DOHH2 (cell line): Measurements from ENCODE around the gene MAFG.

Experiments used
- EZH2phosphoT487 ChIP-seq: fragments of 200-600 bp; sonication (generic); IDR thresholded peaks from 2 replicates; pipeline ENCODE4 v1.6.1; 2017; ENCODE audit warnings: borderline replicate concordance, mild to moderate bottlenecking, antibody characterized with exemption, low read length, moderate library complexity, mixed read lengths
- TF ChIP-seq, protein P1 (sequence below): fragments of 200-600 bp; sonication (generic); IDR thresholded peaks from one replicate; pipeline ENCODE4 v1.5.1; 2014; ENCODE audit warnings: antibody characterized with exemption, mild to moderate bottlenecking, low read depth, low read length; ENCODE audit not compliant: poor library complexity, severe bottlenecking

DNA sequence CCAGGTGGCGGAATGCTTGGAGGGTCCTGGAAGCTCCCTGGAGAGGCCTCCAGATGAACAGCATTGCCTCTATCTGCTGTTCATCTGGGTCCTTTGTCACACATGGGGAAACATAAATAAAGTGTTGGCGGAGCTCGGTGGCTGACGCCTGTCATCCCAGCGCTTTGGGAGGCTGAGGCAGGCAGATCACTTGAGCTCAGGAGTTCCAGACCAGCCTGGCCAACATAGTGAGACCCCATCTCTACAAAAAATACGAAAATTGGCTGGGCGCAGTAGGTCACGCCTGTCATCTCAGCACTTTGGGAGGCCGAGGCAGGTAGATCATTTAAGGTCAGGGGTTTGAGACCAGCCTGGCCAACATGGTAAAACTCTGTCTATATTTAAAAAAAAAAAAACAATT, 17.3 kb upstream of the MAFG start:
- TF ChIP-seq, protein P1, sequence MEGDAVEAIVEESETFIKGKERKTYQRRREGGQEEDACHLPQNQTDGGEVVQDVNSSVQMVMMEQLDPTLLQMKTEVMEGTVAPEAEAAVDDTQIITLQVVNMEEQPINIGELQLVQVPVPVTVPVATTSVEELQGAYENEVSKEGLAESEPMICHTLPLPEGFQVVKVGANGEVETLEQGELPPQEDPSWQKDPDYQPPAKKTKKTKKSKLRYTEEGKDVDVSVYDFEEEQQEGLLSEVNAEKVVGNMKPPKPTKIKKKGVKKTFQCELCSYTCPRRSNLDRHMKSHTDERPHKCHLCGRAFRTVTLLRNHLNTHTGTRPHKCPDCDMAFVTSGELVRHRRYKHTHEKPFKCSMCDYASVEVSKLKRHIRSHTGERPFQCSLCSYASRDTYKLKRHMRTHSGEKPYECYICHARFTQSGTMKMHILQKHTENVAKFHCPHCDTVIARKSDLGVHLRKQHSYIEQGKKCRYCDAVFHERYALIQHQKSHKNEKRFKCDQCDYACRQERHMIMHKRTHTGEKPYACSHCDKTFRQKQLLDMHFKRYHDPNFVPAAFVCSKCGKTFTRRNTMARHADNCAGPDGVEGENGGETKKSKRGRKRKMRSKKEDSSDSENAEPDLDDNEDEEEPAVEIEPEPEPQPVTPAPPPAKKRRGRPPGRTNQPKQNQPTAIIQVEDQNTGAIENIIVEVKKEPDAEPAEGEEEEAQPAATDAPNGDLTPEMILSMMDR = no peak
- no peak for TF ChIP-seq EZH2phosphoT487
